NCI-H2196 treated with DMSO at 0.1 percent for 48 hours (cell line): ENCODE results near the gene OPA3.
"Not testable (repeated sequence)": the region's sequence is repeated elsewhere in the genome, so short reads cannot be mapped to it uniquely, and the experiment has no call there.

ENCODE experiments used
- DNase-seq: peaks from one replicate; lab custom pipeline; 2025; ENCODE audit not compliant: unreplicated experiment; lab: John Stamatoyannopoulos, UW

The OPA3 gene

GRCh38 chr19:45523642-45524256 lies 60.9 kb downstream of the OPA3 start:
- DNase-seq: peak; percentile 83

GRCh38 chr19:45522010-45522941 lies 62.3 kb downstream of the OPA3 start:
- no peak for DNase-seq

GRCh38 chr19:45518469-45518826 lies 66.2 kb downstream of the OPA3 start:
- no peak for DNase-seq

GRCh38 chr19:45517641-45518468 lies 66.7 kb downstream of the OPA3 start:
- no peak for DNase-seq

GRCh38 chr19:45517238-45517637 lies 67.4 kb downstream of the OPA3 start:
- DNase-seq: no peak

- DNase-seq: no peak
Observed at GRCh38 chr19:45515807-45516401, 68.7 kb downstream of the OPA3 start.

- no peak for DNase-seq
Observed at GRCh38 chr19:45515081-45515624, 69.4 kb downstream of the OPA3 start.

GRCh38 chr19:45514376-45515051 lies 70.1 kb downstream of the OPA3 start:
- no peak for DNase-seq

- DNase-seq: no peak
Observed at GRCh38 chr19:45512881-45513483, 71.6 kb downstream of the OPA3 start.

- DNase-seq: no peak
Observed at GRCh38 chr19:45511074-45511473, 73.5 kb downstream of the OPA3 start.

GRCh38 chr19:45510352-45510751 lies 74.2 kb downstream of the OPA3 start:
- not testable (repeated sequence) for DNase-seq

GRCh38 chr19:45509692-45510015 lies 74.9 kb downstream of the OPA3 start:
- no peak for DNase-seq

- peak; percentile 66 for DNase-seq
Observed at GRCh38 chr19:45508861-45509691, 75.5 kb downstream of the OPA3 start.

GRCh38 chr19:45508417-45508860 lies 76.2 kb downstream of the OPA3 start:
- no peak for DNase-seq

- no peak for DNase-seq
Observed at GRCh38 chr19:45507872-45508416, 76.7 kb downstream of the OPA3 start.

GRCh38 chr19:45506989-45507871 lies 77.4 kb downstream of the OPA3 start, which contains the start of gene VASP:
Gene VASP (plus strand): TSS chr19:45507479. CDS start chr19:45507772, 293 bp downstream.
- peak; percentile 64 for DNase-seq

GRCh38 chr19:45506246-45506988 lies 78.2 kb downstream of the OPA3 start:
- DNase-seq: peak; percentile 74
